T-cell (primary cell): ENCODE results near the gene BLOC1S1. TPM values are rescaled to one million over a fixed set of nuclear protein-coding genes. Genes with fewer than 3 reads are reported as not detected.

Experiments used
- ATAC-seq, 4 experiments: fragments of 200-7000 bp in 3 of 4; fragments of 150-1000 bp in 1 of 4; cut with Tn5 transposase; replicated peaks in 1 of 4; 1 replicate in 3 of 4; 2 replicates in 1 of 4; pipeline ENCODE4 v1.10.0; 2021; ENCODE audit warnings: moderate library complexity in 3 of 4, mild to moderate bottlenecking in 2 of 4, moderate number of reproducible peaks in 1 of 4
- CTCF ChIA-PET, 2 donors: fragments of 300-600 bp; sonication (Branson Sonifier 250); formaldehyde crosslinking; loops; one replicate each; lab custom pipeline; 2022; ENCODE audit warnings: antibody characterized with exemption in 2 of 2; lab: Charles Lee
- POLR2A ChIA-PET, 2 donors: fragments of 300-600 bp; sonication (Branson Sonifier 250); formaldehyde crosslinking; loops; one replicate each; lab custom pipeline; 2022; ENCODE audit warnings: antibody characterized with exemption in 2 of 2; lab: Charles Lee
- DNase-seq, 35 experiments: peaks; one replicate each; pipeline versions ENCODE4 v3.0.0 to v3.0.0-alpha.2; 2013 to 2023
- H3K27ac ChIP-seq: one replicate; pipeline ENCODE4 v1.5.1; 2013; ENCODE audit warnings: low read length
- H3K27me3 ChIP-seq, 2 experiments: replicated peaks in 1 of 2; 1 replicate in 1 of 2; 2 replicates in 1 of 2; pipeline versions ENCODE4 v1.6.1 to v1.7.0; 2013; ENCODE audit warnings: low read length in 1 of 2, mixed read lengths in 1 of 2; ENCODE audit not compliant: control insufficient read depth in 2 of 2, insufficient read depth in 2 of 2; ENCODE audit errors: extremely low read depth in 1 of 2
- H3K36me3 ChIP-seq, 2 donors: 1 replicate in 1 of 2; 2 replicates in 1 of 2; pipeline versions ENCODE4 v1.6.1 to v1.7.0; 2013; ENCODE audit warnings: low read length in 1 of 2; ENCODE audit not compliant: control insufficient read depth in 2 of 2, insufficient read depth in 1 of 2; ENCODE audit errors: extremely low read depth in 1 of 2
- H3K4me1 ChIP-seq, 2 experiments: 1 replicate in 1 of 2; 2 replicates in 1 of 2; pipeline versions ENCODE4 v1.6.1 to v1.7.0; 2013; ENCODE audit warnings: low read length in 2 of 2, mixed read lengths in 1 of 2; ENCODE audit not compliant: insufficient read depth in 2 of 2, control insufficient read depth in 1 of 2; ENCODE audit errors: extremely low read depth in 1 of 2
- H3K4me3 ChIP-seq, 2 donors: 1 replicate in 1 of 2; 2 replicates in 1 of 2; pipeline versions ENCODE4 v1.5.1 to v1.7.0; 2013; ENCODE audit warnings: mild to moderate bottlenecking in 2 of 2, low read length in 1 of 2, moderate library complexity in 1 of 2; ENCODE audit not compliant: control insufficient read depth in 1 of 2; ENCODE audit errors: extremely low read depth in 1 of 2
- H3K9me3 ChIP-seq: 2 replicates; pipeline ENCODE4 v1.7.0; 2013
- H3K27ac Mint-ChIP-seq, 2 donors: one replicate each; pipeline ENCODE4 v1.8.0; 2020 to 2021; ENCODE audit warnings: mild to moderate bottlenecking in 2 of 2, mixed read lengths in 2 of 2
- H3K27me3 Mint-ChIP-seq, 2 donors: one replicate each; pipeline ENCODE4 v1.8.0; 2021 to 2022; ENCODE audit warnings: mixed read lengths in 2 of 2
- H3K36me3 Mint-ChIP-seq: one replicate; pipeline ENCODE4 v1.8.0; 2021; ENCODE audit warnings: mixed read lengths
- H3K4me1 Mint-ChIP-seq, 3 donors: one replicate each; pipeline ENCODE4 v1.8.0; 2020 to 2022; ENCODE audit warnings: mixed read lengths in 3 of 3, mild to moderate bottlenecking in 1 of 3
- H3K4me3 Mint-ChIP-seq, 3 donors: one replicate each; pipeline ENCODE4 v1.8.0; 2020 to 2022; ENCODE audit warnings: mild to moderate bottlenecking in 3 of 3, mixed read lengths in 3 of 3, moderate library complexity in 3 of 3
- H3K9me3 Mint-ChIP-seq, 3 donors: one replicate each; pipeline ENCODE4 v1.8.0; 2020 to 2022; ENCODE audit warnings: mixed read lengths in 3 of 3
- WGBS: methylation state at CpG from one replicate; pipeline ENCODE4 v1.1.5; 2013; ENCODE audit warnings: missing lambda C conversion rate; ENCODE audit not compliant: insufficient coverage; 5-methylcytosine and 5-hydroxymethylcytosine counted together
- total RNA-seq, 35 experiments: library from RNA in 6 of 35; stranded (reverse) in 6 of 35; fragments of 120-200 nt in 1 of 35; gene quantifications; one replicate each; pipeline versions ENCODE4 v1.2.1 to v1.2.4 and lab custom pipeline; 2013 to 2026

Gene BLOC1S1
- total RNA-seq, 5 donors from 2014 or later (not counting 1 experiment from before 2014, with no cell fraction given), result 49.4 to 76.6 (median 72.7) TPM

GRCh38 chr12:55733858-55734257 lies 18.0 kb downstream of the BLOC1S1 start:
- no peak overlapping the region for H3K27ac Mint-ChIP-seq
- no peak overlapping the region for H3K27ac ChIP-seq
- 83% methylated on average over 1 of the region's 2 CpGs for WGBS
- no peaks in the 10 kb centered on the region for H3K27me3 Mint-ChIP-seq
- H3K36me3 Mint-ChIP-seq, result no peaks in the 10 kb centered on the region
- ChIA-PET POLR2A (interaction anchor here (0.6 to 0.7 kb wide), 2 partner anchors 182 to 311 kb away, joined by 3 to 6 read pairs; no protein-coding TSS in a partner anchor), CTCF (interaction anchor here in 1 of 2 donors (0.6 to 1.8 kb wide), 3 partner anchors 9 to 219 kb away, joined by 3 to 6 read pairs (median 4); no protein-coding TSS in a partner anchor)
- no peak overlapping the region for H3K4me3 ChIP-seq
- DNase-seq (no peak), ATAC-seq (no peak)
- no peak overlapping the region for H3K4me3 Mint-ChIP-seq
- no peaks in the 10 kb centered on the region for H3K36me3 ChIP-seq
- no peaks in the 10 kb centered on the region for H3K27me3 ChIP-seq
- H3K4me1 Mint-ChIP-seq, result peaks cover 33 to 39% (median 35%) of the 10 kb centered on the region in 3 donors
- no peaks in the 10 kb centered on the region for H3K9me3 ChIP-seq
- H3K4me1 ChIP-seq, result peaks cover 12 to 44% of the 10 kb centered on the region in 2 experiments
- H3K9me3 Mint-ChIP-seq, result no peaks in the 10 kb centered on the region

- ChIA-PET POLR2A (interaction anchor here in 1 of 2 donors (0.5 kb wide), 1 partner anchor 843 kb away, joined by 4 read pairs; no protein-coding TSS in a partner anchor), CTCF (interaction anchor here (0.6 to 1.8 kb wide), 3 partner anchors 13 to 218 kb away, joined by 3 to 6 read pairs (median 3); no protein-coding TSS in a partner anchor)
- DNase-seq (no peak), ATAC-seq (no peak)
- H3K27me3 ChIP-seq, result no peaks in the 10 kb centered on the region
- H3K9me3 ChIP-seq, result no peaks in the 10 kb centered on the region
- H3K27ac Mint-ChIP-seq, result no peak overlapping the region
- no peak overlapping the region for H3K27ac ChIP-seq
- H3K4me1 ChIP-seq, result peaks cover 12 to 40% of the 10 kb centered on the region in 2 experiments
- no peaks in the 10 kb centered on the region for H3K9me3 Mint-ChIP-seq
- no peak overlapping the region for H3K4me3 Mint-ChIP-seq
- H3K36me3 ChIP-seq, result no peaks in the 10 kb centered on the region
- no peak overlapping the region for H3K4me3 ChIP-seq
- 100% methylated on average over 1 of the region's 3 CpGs for WGBS
- peaks cover 31 to 36% (median 35%) of the 10 kb centered on the region in 3 donors for H3K4me1 Mint-ChIP-seq
- H3K36me3 Mint-ChIP-seq, result no peaks in the 10 kb centered on the region
- no peaks in the 10 kb centered on the region for H3K27me3 Mint-ChIP-seq
Measured at GRCh38 chr12:55734595-55734994, 18.7 kb downstream of the BLOC1S1 start.

DNA sequence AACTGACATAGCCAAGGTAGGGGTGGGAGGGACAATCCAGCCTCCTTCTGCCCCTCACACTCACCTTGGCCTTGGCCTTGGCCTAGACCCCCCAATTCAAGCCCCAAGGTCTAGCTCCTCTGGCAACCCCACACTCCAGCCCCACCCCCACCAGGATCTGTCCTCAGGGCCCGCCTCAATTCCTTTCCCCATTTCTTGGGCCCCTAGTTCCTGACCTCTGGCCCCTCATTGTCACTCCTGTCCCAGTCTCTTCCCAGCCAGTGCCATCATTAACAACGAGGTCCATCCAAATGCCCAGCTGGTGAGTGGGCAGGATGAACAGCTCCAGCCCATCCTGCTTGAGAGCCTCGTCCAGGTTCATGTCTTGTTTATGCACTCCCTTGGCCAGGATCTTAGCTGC lies 20.2 kb downstream of the BLOC1S1 start:
- Histone ChIP-seq H3K4me3 (no peak overlapping the region), H3K27me3 (no peaks in the 10 kb centered on the region), H3K27ac (no peak overlapping the region), H3K4me1 (peaks cover 6 to 26% of the 10 kb centered on the region in 2 experiments), H3K36me3 (no peaks in the 10 kb centered on the region), H3K9me3 (no peaks in the 10 kb centered on the region)
- Mint-ChIP-seq H3K9me3 (no peaks in the 10 kb centered on the region), H3K27ac (peak overlapping the region in 1 of 2 donors; percentile 52), H3K36me3 (no peaks in the 10 kb centered on the region), H3K27me3 (no peaks in the 10 kb centered on the region), H3K4me3 (no peak overlapping the region), H3K4me1 (peaks cover 18 to 22% (median 22%) of the 10 kb centered on the region in 3 donors)
- DNase-seq (no peak), ATAC-seq (no peak)
- 86% methylated on average over 3 of the region's 3 CpGs for WGBS
- ChIA-PET POLR2A (no interaction called here), CTCF (interaction anchor here in 1 of 2 donors (1.0 kb wide), 1 partner anchor 204 kb away, joined by 4 read pairs; no protein-coding TSS in a partner anchor)

GRCh38 chr12:55736780-55737580 lies 21.1 kb downstream of the BLOC1S1 start:
- 70% methylated on average over 5 of the region's 6 CpGs for WGBS
- Histone ChIP-seq H3K9me3 (no peaks in the 10 kb centered on the region), H3K4me3 (no peak overlapping the region), H3K27me3 (no peaks in the 10 kb centered on the region), H3K27ac (no peak overlapping the region), H3K4me1 (peaks cover 6 to 24% of the 10 kb centered on the region in 2 experiments), H3K36me3 (no peaks in the 10 kb centered on the region)
- ChIA-PET CTCF (interaction anchor here (0.7 to 3.4 kb wide), 12 partner anchors 7 to 452 kb away, joined by 3 to 30 read pairs (median 4); partner anchors contain the start of genes CD63 (in 1 of the 2), DNAJC14 (in 1 of the 2), ORMDL2 (in 1 of the 2) and SARNP (in 1 of the 2)), POLR2A (no interaction called here)
- Mint-ChIP-seq H3K27ac (peak overlapping the region; percentile 92 to 97), H3K27me3 (no peaks in the 10 kb centered on the region), H3K9me3 (no peaks in the 10 kb centered on the region), H3K4me3 (peak overlapping the region; percentile 61 to 79 (median 70)), H3K36me3 (no peaks in the 10 kb centered on the region), H3K4me1 (peaks cover 18 to 24% (median 23%) of the 10 kb centered on the region in 3 donors)
- DNase-seq (peak in 24 of 35 experiments; percentile 12 to 70 (median 46)), ATAC-seq (peak; percentile 28 to 44 (median 39))

- H3K4me1 Mint-ChIP-seq, result peaks cover 20 to 30% (median 29%) of the 10 kb centered on the region in 3 donors
- H3K27ac ChIP-seq, result peak overlapping the region; percentile 50
- ATAC-seq (no peak), DNase-seq (no peak)
- ChIA-PET CTCF (interaction anchor here (0.5 to 5.0 kb wide), 30 partner anchors 8 to 484 kb away, joined by 3 to 47 read pairs (median 6); partner anchors contain the start of genes BLOC1S1 (in 2 of the 2), ORMDL2 (in 2 of the 2), SARNP (in 2 of the 2) and CD63 (in 1 of the 2)), POLR2A (interaction anchor here in 1 of 2 donors (0.6 to 1.1 kb wide), 5 partner anchors 9 to 189 kb away, joined by 3 to 13 read pairs (median 4); partner anchors contain the start of gene BLOC1S1)
- H3K9me3 Mint-ChIP-seq, result no peaks in the 10 kb centered on the region
- no peaks in the 10 kb centered on the region for H3K36me3 ChIP-seq
- H3K36me3 Mint-ChIP-seq, result no peaks in the 10 kb centered on the region
- H3K27ac Mint-ChIP-seq, result peak overlapping the region; percentile 92 to 97
- no peaks in the 10 kb centered on the region for H3K27me3 Mint-ChIP-seq
- H3K4me3 Mint-ChIP-seq, result peak overlapping the region; percentile 61 to 79 (median 70)
- no peaks in the 10 kb centered on the region for H3K9me3 ChIP-seq
- no CpG with 5 or more reads among the region's 4 CpGs for whole genome bisulfite sequencing
- H3K4me3 ChIP-seq, result peak overlapping the region in 1 of 2 donors; percentile 51
- H3K4me1 ChIP-seq, result peaks cover 6 to 27% of the 10 kb centered on the region in 2 experiments
- H3K27me3 ChIP-seq, result no peaks in the 10 kb centered on the region
Measured at GRCh38 chr12:55737581-55738122, 21.8 kb downstream of the BLOC1S1 start.
